GM18508 (cell line): Measurements from ENCODE around the gene NDUFA11.
"Not testable (repeated sequence)": the region's sequence is repeated elsewhere in the genome, so short reads cannot be mapped to it uniquely, and the experiment has no call there.

Source experiments
- ATAC-seq: cut with Tn5 transposase; IDR thresholded peaks from one replicate; pipeline ENCODE4 v1.9.1; 2021; ENCODE audit warnings: moderate number of reproducible peaks; ENCODE audit not compliant: insufficient read depth, unreplicated experiment

NDUFA11 gene

GRCh38 chr19:5864725-5865486 lies 38.7 kb downstream of the NDUFA11 start:
- no peak for ATAC-seq

- ATAC-seq: no peak
These were observed 39.4 kb downstream of the NDUFA11 start for GRCh38 chr19:5864013-5864720.

DNA sequence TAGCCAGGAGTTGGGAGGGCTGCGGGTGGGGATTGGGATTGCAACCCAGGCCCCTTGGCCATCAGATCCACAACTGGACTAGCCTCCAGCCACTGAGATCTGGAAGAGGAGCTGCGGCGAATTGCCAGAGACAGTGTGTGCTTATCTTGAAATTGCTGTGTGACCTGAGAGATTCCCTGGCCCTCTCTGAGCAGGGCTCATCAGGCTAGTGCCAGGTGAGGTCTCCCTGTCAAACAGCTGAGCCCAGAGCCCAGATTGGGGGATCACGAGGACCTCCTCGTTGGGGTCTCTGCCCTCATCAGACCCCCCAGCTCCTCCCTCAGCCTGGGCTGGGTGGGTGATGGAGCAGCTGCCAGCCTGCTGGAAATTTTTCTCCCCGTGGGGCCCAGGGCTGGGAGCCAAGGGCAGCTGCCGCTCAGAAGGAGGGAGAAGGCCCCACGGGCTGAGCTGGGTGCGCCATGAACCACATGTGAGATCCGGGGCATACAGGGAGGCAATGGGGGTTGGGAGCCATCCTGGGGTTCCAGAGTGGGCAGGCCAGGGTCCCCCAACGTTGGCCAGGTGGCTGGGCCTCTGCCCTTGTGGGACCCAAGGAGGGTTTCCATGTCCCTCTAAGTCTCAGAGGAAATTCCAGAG lies 40.4 kb downstream of the NDUFA11 start:
- ATAC-seq: no peak

- ATAC-seq: no peak
These were observed 46.1 kb downstream of the NDUFA11 start for GRCh38 chr19:5857203-5858081.

DNA sequence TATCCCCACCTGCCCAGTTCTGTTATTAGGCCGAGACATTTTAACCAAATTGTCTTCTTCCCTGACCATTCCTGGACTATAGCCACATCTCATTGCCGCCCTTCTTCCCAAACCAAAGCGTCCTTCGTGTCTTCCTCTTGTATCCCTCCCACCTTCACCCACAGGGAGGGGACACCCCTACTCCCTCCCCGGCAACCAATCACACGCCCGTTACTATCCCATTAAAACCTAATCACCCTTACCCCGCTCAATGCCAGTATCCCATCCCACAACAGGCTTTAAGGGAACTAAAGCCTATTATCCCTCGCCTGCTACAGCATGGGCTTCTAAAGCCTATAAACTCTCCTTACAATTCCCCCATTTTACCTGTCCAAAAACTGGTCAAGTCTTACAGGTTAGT lies 48.4 kb downstream of the NDUFA11 start:
- not testable (repeated sequence) for ATAC-seq

DNA sequence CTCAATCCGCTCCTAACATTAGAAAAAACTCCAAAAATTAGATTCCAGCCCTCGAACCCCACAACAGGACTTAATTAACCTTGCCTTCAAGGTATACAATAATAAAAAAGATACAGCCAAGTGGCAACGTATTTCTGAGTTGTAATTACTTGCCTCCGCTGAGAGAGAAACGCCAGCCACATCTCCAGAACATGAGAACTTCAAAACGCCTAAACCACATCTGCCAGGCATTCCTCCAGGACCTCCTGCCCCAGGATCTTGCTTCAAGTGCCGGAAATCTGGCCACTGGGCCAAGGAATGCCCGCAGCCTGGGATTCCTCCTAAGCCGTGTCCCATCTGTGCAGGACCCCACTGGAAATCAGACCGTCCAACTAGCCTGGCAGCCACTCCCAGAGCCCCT lies 49.5 kb downstream of the NDUFA11 start:
- ATAC-seq: not testable (repeated sequence)

DNA sequence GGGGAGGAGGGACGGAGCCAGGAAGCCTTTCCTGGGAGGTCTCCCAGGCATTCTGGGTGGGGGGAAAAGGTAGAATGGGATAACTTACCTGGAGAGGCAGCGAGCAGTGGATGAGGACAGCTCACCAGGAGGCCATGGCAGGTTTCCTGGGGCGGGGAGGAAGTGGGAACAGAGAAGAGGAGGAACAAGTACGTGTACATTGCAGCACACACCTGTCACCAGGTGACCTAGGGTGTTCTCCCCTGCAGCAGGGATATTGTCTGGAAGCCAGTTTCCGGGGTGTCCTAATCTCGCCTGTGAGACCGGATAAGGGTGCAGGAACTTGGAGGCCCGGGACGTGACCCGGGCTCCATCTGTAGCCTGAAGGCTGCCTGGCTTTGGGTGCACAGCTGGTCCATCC lies 52.3 kb downstream of the NDUFA11 start, which contains the start of gene FUT3:
Gene FUT3, minus strand, starts transcription at position 148 of the 400 bp plus-strand sequence.
- no peak for ATAC-seq

DNA sequence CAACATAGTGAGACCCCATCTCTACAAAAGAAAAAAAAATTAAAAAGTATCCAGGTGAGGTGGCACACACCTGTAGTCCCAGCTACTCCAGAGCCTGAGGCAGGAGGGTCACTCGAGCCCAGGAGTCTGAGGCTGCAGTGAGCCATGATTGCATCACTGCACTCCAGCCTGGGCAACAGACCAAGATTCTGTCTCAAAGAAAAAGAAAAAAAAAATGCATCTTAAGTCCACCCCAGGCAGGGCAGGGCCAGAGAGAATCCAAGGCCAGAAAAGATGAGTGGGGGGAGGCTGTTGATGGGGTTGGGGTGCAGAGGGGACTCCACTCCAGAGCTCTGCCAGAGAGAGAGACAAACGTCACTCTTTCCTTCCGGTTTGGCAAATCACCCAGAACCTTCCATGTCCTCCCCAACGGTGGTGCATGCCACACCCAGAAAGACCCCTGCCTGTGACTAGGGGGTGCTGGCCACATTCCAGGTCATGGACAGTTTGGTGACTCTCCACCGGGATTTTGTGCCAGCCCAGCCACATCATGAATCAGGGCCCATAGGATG lies 52.8 kb downstream of the NDUFA11 start:
- no peak for ATAC-seq

DNA sequence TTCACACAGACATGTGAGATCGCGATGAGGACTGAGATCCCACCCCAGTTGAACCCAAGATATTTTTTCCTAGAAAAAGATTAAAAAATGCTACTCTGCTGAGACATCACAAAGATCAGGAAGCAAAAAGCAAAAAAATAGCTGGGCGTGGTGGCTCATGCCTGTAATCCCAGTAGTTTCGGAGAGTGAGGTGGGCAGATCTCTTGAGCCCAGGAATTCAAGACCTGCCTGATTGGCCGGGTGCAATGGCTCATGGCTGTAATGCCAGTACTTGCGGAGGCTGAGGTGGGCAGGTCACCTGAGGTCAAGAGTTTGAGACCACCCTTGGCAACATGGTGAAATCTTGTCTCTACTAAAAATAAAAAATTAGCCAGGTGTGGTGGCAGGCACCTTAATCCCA lies 53.4 kb downstream of the NDUFA11 start:
- ATAC-seq: no peak

DNA sequence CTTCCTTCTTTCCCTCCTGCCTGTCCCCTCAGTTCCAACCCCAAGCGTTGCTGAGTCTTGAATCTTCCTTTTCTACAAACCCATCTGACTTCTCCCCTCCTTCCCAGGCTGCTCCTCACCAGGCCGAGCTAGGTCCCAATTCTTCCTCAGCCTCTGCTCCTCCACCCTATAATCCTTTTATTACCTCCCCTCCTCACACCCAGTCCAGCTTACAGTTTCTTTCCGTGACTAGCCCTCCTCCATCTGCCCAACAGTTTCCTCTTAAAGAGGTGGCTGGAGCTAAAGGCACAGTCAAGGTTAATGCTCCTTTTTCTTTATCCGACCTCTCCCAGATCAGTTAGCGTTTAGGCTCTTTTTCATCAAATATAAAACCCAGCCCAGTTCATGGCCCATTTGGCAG lies 55.0 kb downstream of the NDUFA11 start:
- not testable (repeated sequence) for ATAC-seq

DNA sequence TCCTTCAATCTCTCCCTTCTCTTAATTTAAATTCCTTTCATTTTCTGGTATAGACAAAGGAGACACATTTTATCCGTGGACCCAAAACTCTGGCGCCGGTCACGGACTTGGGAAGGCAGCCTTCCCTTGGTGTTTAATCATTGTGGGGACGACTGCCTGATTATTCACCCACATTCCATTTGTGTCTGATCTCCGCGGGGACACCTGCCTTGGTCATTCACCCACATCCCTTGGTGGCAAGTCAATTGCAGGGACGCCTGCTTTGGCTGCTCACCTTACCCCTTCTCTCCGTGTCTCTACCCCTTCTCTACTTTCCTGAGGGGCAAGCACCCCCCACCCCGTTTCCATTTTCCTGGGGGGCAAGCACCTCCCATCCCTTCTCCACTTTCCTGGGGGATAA lies 55.7 kb downstream of the NDUFA11 start:
- not testable (repeated sequence) for ATAC-seq
